ENCODE data around the gene NT5M.

NT5M gene

GRCh38 chr17:17303847-17304490 is 796 bp downstream of the NT5M start:
- DNase-seq (ENCODE audit: low read depth in 2 of 2): no peak

GRCh38 chr17:17304521-17304985 is 1.4 kb downstream of the NT5M start:
- no peak for DNase-seq (ENCODE audit: low read depth in 2 of 2)

DNA sequence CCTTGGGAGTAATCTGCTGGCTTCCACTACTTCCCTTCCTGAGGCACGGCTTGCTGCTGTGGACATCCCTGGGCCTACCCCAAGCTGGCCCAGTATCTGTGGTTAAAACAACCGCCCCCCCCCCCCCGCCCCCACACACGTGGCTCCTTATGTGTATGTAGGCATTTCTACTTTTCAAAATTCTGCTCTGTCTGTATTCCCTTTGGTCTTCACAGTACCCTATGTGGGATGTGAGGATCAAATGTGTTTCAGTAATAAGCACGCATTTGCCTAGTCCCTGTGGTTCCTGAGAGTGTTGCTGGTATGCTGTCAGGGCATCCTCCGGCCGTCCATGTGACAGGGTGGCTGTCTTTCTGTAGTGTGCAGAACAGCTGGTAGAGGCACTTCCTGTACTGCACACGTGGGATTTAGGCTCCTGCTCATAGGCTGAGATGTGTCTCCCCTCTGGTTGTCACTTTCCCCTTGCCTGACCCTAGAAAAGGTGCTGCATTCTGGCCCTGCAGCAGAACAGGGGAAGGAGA is 2.2 kb downstream of the NT5M start:
- no peak for DNase-seq (ENCODE audit: low read depth in 2 of 2)

DNA sequence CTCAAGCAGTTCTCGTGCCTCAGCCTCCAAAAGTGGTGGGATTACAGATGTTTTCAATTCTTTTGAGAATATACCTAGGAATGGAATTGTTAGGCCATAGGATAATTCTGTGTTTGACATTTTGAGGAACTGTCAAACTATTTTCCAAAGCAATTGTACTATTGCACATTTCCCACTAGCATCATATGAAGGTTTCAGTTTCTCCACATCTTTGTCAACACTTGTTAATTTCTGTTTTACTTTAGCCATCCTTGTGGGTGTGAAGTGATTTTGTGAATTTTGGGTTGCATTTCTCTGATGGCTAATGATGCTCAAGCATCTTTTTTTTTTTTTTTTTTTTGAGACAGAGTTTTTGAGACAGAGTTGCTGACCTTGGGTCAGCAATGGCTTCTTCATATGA is 6.2 kb downstream of the NT5M start:
- DNase-seq (ENCODE audit: low read depth in 2 of 2): no peak

DNA sequence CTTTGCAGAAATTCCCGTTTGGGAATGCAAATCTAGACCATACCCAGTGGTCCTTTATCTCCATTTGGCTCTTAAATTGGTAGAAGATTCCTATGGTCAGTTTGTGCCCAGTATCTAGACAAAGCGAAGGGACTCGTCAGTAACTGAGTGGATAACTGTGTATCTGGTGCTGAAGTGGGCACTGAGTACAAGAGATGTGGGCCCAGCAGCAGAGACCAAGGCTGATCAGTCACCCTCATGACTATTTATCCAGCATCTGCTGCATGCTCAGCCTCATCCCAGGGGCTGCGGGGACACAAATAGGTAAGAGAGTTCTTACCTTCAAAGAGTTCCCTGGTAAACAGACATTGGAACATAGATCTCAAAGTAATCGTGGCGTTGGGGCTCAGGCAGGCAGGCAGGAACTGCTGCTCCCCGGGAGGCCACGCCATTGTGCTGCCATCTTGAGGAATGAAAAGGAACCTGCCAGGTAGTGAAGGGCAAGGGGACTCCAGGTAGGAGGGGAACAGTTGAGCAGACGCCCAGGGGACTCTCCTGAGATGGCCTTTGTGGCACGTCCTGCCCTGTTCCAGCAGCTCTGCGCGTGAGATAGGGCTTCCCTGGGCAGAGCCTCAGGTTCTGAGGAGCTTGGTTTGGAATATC is 10.3 kb downstream of the NT5M start:
- peak; percentile 53 to 66 for DNase-seq (ENCODE audit: low read depth in 2 of 2)

GRCh38 chr17:17314501-17315071 is 11.4 kb downstream of the NT5M start:
- no peak for DNase-seq (ENCODE audit: low read depth in 2 of 2)

DNA sequence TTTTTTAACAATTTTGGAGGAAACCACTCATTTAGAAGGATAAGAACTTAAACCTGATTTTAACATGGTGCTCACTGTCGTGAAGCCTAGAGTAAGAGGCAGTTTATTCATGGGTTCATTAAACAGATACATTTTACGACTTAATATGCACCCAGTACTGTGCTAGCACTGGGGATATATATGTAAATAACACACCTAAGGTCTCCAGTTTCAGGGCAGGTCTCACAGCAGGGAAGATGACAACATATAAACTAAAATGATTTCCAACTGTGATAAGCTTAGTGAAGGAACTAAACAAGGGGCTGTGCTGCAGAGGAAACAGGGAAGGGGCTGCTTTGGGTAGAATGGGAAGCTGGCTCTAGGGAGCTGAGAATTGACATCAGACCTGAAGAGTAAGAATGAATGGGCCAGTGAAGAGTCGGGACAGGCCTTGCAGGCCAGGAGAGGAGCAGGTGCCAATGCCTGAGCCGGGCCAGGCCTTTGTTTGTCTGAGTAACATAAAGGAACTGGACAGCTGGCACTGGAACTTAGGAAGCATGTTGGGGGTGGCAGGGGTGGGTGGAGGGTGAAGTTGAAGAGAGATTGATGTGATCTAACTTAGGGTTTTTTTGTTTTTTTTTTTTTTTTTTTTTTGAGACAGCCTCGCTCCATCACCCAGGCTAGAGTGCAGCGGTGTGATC is 12.1 kb downstream of the NT5M start:
- no peak for DNase-seq (ENCODE audit: low read depth in 2 of 2)

DNA sequence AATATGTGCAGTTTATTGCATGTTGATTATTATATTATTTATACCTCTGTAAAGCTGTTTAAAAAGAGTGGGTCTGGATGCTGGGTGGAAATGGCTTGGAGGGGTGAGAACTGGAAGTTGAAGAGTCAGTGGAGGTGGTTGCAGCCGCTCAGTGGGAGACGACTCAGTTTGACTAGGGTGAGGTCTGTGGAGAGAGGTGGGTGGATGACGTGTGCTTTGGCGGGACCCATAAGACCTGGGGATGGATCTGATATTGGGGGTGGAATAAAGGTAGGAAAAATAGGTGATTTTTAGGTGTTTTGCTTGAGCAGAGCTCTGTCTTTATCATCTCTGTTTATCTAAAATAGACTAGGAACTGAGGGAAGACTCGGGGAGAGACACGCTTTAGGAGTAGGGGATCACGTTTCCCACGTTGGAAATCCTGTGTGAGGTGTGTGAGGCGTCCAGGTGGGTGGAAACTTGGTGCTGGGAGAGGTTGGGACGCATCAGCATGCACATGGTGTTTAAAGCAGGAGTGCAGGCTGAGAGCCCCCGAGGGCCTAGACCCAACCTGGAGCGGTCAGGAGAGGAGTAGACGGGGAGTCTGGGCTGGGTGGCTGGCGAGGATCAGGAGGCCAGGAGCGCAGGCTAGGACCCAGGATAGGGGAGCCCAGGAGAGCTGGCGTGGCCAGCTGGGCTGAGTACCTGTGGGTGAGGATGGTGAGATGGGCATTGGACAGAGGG is 17.2 kb downstream of the NT5M start:
- no peak for DNase-seq (ENCODE audit: low read depth in 2 of 2)

DNA sequence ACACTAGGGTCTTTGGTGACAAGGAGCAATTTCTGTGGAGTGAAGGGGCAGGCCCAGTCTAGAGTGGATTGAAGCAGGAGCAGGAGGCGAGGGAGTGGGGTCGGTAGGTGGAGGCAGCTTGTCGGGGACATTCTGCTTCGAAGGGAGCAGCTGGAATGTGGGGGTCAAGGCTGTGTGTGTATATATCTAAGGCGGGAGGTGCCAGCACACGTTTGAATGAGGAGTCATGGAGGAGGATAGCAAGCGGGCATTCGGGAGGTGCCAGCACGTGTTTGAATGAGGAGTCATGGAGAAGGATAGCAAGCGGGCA is 17.7 kb downstream of the NT5M start:
- DNase-seq (ENCODE audit: low read depth in 2 of 2): no peak

DNA sequence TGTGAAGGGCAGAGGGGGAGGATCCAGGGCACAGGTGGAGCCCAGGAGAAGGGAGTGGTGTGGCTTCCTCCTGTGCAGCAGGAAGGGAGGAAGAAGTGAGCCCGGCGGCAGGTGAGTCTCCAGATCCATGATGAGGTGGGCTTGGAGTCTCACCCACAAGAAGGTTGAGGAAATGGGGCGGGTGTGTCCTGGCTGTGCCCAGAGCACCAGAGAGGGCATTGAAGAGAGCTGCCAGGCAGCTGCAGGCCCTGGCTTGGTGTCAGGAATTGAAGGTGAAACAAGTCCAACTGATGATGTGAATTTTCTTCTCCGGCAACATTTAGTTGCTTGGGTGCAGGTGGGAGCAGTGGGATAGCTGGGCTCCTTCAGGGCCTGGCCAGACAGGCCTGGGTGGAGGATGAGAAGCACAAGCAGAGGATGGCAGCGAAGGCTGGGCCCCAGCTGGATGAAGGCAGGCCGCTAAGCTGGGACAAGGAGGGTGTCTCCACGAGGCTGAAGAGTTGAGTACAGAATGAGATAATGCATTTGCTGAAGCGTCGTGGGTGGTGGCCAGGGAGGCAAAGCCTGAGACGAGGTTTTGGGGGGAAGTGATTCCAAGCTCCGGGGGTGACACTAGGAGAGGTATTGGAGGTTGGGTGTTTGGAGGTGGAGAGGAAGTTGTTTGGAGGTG is 18.3 kb downstream of the NT5M start:
- no peak for DNase-seq (ENCODE audit: low read depth in 2 of 2)

GRCh38 chr17:17322516-17323510 is 19.6 kb downstream of the NT5M start:
- no peak for DNase-seq (ENCODE audit: low read depth in 2 of 2)

DNA sequence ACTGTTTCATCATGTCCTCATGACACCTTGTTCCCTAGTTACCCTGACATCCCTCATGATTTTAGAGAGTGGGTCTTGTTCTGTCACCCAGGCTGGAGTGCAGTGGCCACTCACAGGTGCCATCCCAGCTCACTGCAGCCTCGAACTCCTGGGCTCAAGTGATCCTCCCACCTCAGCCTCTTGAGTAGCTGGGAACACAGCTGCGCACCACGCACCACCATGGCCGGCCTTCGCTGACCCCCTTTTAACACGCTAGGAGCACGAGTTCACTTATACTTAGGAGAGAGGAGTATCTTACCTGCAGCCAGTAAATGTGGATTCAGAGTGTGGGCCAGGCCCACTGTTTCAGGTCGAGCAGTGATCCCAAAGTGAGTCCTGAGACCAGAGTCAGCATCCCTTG is 21.4 kb downstream of the NT5M start:
- no peak for DNase-seq (ENCODE audit: low read depth in 2 of 2)

GRCh38 chr17:17325228-17325627 is 22.1 kb downstream of the NT5M start:
- DNase-seq (ENCODE audit: low read depth in 2 of 2): no peak

- DNase-seq (ENCODE audit: low read depth in 2 of 2): no peak
Measured at GRCh38 chr17:17325816-17326215, 22.6 kb downstream of the NT5M start.

- DNase-seq (ENCODE audit: low read depth in 2 of 2): no peak
Measured at GRCh38 chr17:17326275-17326875, 23.2 kb downstream of the NT5M start.

GRCh38 chr17:17328251-17328650 is 25.1 kb downstream of the NT5M start:
- no peak for DNase-seq (ENCODE audit: low read depth in 2 of 2)

DNA sequence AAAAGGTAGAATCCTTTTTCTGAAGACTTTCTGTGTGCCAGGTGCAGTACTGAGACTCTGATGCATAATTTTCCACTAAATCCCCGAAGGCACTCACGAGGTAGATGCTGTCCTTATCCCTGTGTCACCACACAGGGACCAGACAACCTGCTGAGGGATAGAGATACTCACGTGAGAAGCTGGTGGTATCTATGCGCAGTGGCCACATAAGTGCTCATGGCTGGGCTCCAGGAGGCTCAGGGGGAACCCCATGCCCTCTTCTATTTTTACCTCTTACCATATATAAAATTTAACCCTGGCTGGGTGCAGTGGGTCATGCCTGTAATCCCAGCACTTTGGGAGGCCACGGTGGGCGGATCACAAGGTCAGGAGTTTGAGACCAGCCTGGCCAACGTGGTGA is 38.3 kb downstream of the NT5M start:
- DNase-seq (ENCODE audit: low read depth in 2 of 2): no peak

GRCh38 chr17:17342242-17342945 is 39.2 kb downstream of the NT5M start:
- no peak for DNase-seq (ENCODE audit: low read depth in 2 of 2)

DNA sequence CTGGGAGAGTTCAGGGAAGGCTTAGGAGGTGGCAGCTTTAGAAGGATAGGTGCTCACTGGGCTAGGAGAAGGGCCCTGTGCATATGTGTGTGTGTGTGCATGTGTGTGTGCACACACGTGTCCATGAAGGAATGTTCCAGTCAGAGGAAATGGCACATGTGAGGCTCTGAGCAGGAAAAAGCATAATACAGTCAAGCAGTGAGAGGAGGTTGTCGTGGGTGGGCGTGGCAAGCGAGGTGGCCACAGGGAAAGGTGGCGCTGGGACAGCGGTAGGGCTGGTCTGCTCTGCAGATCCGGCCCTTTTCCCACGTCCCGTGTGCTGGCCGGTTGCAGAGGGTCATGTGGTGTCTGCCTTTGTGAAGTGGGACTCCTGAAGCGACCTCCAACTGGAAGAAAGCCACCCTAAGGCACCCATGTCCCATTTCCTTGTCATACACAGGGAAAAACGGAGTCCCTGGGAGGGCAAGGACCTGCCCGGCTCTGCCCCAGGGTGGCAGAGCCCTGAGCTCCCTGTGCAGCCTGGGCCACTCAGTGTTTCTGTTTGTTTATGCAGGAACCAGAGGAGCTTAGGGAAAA is 40.1 kb downstream of the NT5M start:
- DNase-seq (ENCODE audit: low read depth in 2 of 2): no peak
